ENCODE data around the gene SPATA33. TPM values are rescaled to one million over a fixed set of nuclear protein-coding genes. Genes with fewer than 3 reads are reported as not detected.

Gene SPATA33
- total RNA-seq, 4 donors from 2014 or later: 1.7 to 5.3 (median 3.2) TPM

GRCh38 chr16:89695086-89695874, 37.6 kb downstream of the SPATA33 start:
- no peak for ATAC-seq
- no peak overlapping the region for H3K27ac ChIP-seq
- H3K27me3 ChIP-seq: no peaks in the 10 kb centered on the region
- H3K36me3 ChIP-seq: peaks cover 0 to 78% of the 10 kb centered on the region in 2 donors
- WGBS, 2 donors (ENCODE audit: low coverage in 1 of 2): no CpG with 5 or more reads among the region's 31 CpGs
- no peaks in the 10 kb centered on the region for H3K9me3 ChIP-seq
- H3K4me3 ChIP-seq: no peak overlapping the region
- peaks cover 0 to 9% (median 1%) of the 10 kb centered on the region in 3 donors for H3K4me1 ChIP-seq
- TF ChIP-seq EP300 (IDR thresholded peaks at IDR 0.05) (no peak), POLR2A (IDR thresholded peaks at IDR 0.05) (no peak), CTCF (IDR thresholded peaks at IDR 0.05) (no peak), POLR2AphosphoS5 (IDR thresholded peaks at IDR 0.05) (no peak)

DNA sequence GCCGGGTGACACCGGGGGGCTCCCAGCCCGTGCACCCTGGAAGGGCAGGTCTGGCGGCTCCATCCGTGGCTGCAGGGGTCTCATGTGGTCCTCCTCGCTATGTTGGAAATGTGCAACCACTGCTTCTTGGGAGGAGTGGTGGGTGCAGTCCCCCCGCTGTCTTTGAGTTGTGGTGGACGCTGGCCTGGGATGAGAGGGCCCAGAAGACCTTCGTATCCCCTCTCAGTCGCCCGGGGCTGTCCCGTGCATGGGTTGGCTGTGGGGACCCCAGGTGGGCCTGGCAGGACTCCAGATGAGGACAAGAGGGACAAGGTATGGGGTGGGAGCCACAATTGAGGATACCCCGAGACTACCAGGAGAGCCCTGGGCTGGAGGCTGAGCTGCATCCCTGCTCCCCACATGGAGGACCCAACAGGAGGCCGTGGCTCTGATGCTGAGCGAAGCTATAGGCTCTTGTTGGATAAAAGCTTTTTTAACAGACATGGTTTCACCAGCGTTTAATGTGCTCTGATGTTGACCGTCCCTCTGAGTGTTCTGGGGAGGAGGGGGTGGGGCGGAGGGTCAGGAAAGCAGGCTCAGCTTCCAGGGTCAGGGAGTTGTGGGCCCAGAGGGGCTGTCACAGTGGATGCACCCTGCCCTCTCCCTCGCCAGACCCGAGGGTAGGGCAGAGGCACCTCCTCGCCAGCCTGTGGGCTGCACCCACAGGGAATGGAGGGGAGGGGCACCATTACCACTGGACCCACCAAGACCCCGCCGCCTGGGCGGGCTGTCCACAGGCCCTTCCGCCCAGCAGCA, 38.4 kb downstream of the SPATA33 start:
- 49% methylated on average over 4 of the region's 25 CpGs; no CpG with 5 or more reads in 1 of the 2 donors for WGBS, 2 donors (ENCODE audit: low coverage in 1 of 2)

DNA sequence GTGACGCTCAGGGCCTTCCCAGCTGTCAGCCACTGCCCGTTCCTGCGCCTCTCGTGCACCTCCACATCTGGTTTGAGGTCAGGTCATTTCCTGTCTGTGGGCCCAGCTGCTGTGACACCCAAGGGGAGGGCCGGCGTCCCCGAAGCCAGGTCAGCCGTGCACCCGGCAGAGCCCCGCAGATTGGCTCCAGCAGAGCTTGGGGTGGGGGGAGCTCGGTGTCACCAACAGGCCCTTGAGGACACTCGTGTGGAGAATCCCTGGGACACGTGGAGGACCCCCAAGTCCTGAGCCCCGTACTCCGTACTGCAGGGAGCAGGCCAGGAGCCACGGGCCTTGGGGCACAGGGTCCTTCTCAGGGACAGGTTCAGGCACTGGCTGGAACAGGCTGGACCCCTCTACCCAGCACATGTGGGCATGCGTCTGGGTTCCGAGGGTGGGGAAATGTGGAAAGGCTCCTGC, 39.1 kb downstream of the SPATA33 start:
- H3K27ac ChIP-seq: no peak overlapping the region
- no peak for TF ChIP-seq CTCF (IDR thresholded peaks at IDR 0.05)
- no peaks in the 10 kb centered on the region for H3K27me3 ChIP-seq
- no peaks in the 10 kb centered on the region for H3K9me3 ChIP-seq
- H3K4me1 ChIP-seq: peaks cover 0 to 22% (median 11%) of the 10 kb centered on the region in 3 donors
- no CpG with 5 or more reads among the region's 18 CpGs for WGBS, 2 donors (ENCODE audit: low coverage in 1 of 2)
- ATAC-seq: no peak
- no peak overlapping the region for H3K4me3 ChIP-seq
- peaks cover 0 to 64% of the 10 kb centered on the region in 2 donors for H3K36me3 ChIP-seq

More for the DNA sequence above, 38.4 kb downstream of the SPATA33 start:
- Histone ChIP-seq H3K9me3 (no peaks in the 10 kb centered on the region), H3K27me3 (no peaks in the 10 kb centered on the region), H3K36me3 (peaks cover 0 to 70% of the 10 kb centered on the region in 2 donors), H3K27ac (no peak overlapping the region), H3K4me1 (peaks cover 0 to 17% (median 9%) of the 10 kb centered on the region in 3 donors), H3K4me3 (no peak overlapping the region)
- TF ChIP-seq POLR2AphosphoS5 (IDR thresholded peaks at IDR 0.05): no peak
- no peak for TF ChIP-seq POLR2A (IDR thresholded peaks at IDR 0.05)
- TF ChIP-seq EP300 (IDR thresholded peaks at IDR 0.05): no peak
- TF ChIP-seq CTCF (IDR thresholded peaks at IDR 0.05): no peak
- ATAC-seq: no peak

DNA sequence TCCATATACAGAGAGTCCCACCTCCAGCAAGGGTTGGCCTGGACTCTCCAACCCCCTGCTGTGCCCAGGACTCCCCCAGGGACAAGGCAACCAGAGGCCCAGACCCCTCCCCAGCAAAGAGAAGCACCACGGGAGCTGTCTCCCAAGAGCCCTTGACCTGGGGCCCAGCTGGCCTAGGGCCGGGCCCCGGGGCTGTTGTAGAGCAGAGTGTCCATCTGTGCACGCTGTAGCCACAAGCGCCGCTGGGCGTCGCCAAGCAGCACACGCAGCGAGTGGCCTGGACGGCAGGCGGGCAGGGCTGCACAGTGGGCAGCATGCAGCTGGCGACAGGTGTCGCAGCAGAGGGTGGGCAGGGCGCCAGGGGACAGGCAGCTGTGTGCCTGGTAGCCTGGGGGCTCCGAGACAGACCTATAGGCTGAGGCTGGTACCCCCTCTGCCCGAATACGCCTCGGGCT, 39.6 kb downstream of the SPATA33 start:
- Histone ChIP-seq H3K27ac (no peak overlapping the region), H3K4me3 (no peak overlapping the region), H3K4me1 (peaks cover 0 to 26% (median 16%) of the 10 kb centered on the region in 3 donors), H3K27me3 (peaks cover 2% of the 10 kb centered on the region), H3K36me3 (peaks cover 0 to 59% of the 10 kb centered on the region in 2 donors), H3K9me3 (no peaks in the 10 kb centered on the region)
- TF ChIP-seq POLR2A (IDR thresholded peaks at IDR 0.05): no peak
- no peak for TF ChIP-seq POLR2AphosphoS5 (IDR thresholded peaks at IDR 0.05)
- TF ChIP-seq CTCF (IDR thresholded peaks at IDR 0.05): no peak
- no peak for TF ChIP-seq EP300 (IDR thresholded peaks at IDR 0.05)
- no peak for ATAC-seq
- no CpG with 5 or more reads among the region's 19 CpGs for WGBS, 2 donors (ENCODE audit: low coverage in 1 of 2)

Measured in gastroesophageal sphincter (tissue), 4 donors.